Stimulated activated effector memory CD8-positive, alpha-beta T cell treated with anti-CD3 and anti-CD28 coated beads, Interleukin-12 subunit alpha, Interleukin-12 subunit beta, amount 100 ng/mL, for 72 hours (primary cell): ENCODE measurements around the gene MFSD6.

Source experiments
- ATAC-seq: fragments of 150-1000 bp; cut with Tn5 transposase; 2 replicates; pipeline ENCODE4 v1.10.0; 2021
- DNase-seq, 2 donors: peaks; one replicate each; pipeline ENCODE4 v3.0.0; 2021 to 2022; ENCODE audit warnings: low spot score in 2 of 2
- H3K27ac Mint-ChIP-seq: one replicate; pipeline ENCODE4 v1.8.0; 2022; ENCODE audit warnings: mild to moderate bottlenecking, mixed read lengths
- H3K36me3 Mint-ChIP-seq: one replicate; pipeline ENCODE4 v1.8.0; 2022; ENCODE audit warnings: mild to moderate bottlenecking, mixed read lengths
- H3K4me1 Mint-ChIP-seq: one replicate; pipeline ENCODE4 v1.8.0; 2022; ENCODE audit warnings: mixed read lengths
- H3K4me3 Mint-ChIP-seq: one replicate; pipeline ENCODE4 v1.8.0; 2022; ENCODE audit warnings: mild to moderate bottlenecking, mixed read lengths
- H3K9me3 Mint-ChIP-seq: one replicate; pipeline ENCODE4 v1.8.0; 2022; ENCODE audit warnings: mixed read lengths

The MFSD6 gene

GRCh38 chr2:190530248-190530900, 122.2 kb downstream of the MFSD6 start:
- H3K36me3 Mint-ChIP-seq = peaks cover 9% of the 10 kb centered on the region
- H3K27ac Mint-ChIP-seq = peak overlapping the region; percentile 13
- no peak for ATAC-seq
- no peaks in the 10 kb centered on the region for H3K9me3 Mint-ChIP-seq
- H3K4me3 Mint-ChIP-seq = no peak overlapping the region
- DNase-seq = no peak
- H3K4me1 Mint-ChIP-seq = peaks cover 55% of the 10 kb centered on the region

GRCh38 chr2:190532581-190532980, 124.4 kb downstream of the MFSD6 start:
- H3K36me3 Mint-ChIP-seq = peaks cover 9% of the 10 kb centered on the region
- peaks cover 7% of the 10 kb centered on the region for H3K9me3 Mint-ChIP-seq
- no peak for DNase-seq
- H3K27ac Mint-ChIP-seq = peak overlapping the region; percentile 23
- peaks cover 59% of the 10 kb centered on the region for H3K4me1 Mint-ChIP-seq
- no peak for ATAC-seq
- H3K4me3 Mint-ChIP-seq = peak overlapping the region; percentile 88

- ATAC-seq (no peak), DNase-seq (peak in 1 of 2 donors; percentile 66)
- peaks cover 9% of the 10 kb centered on the region for H3K36me3 Mint-ChIP-seq
- H3K27ac Mint-ChIP-seq = peak overlapping the region; percentile 98
- peak overlapping the region; percentile 88 for H3K4me3 Mint-ChIP-seq
- H3K4me1 Mint-ChIP-seq = peaks cover 53% of the 10 kb centered on the region
- peaks cover 7% of the 10 kb centered on the region for H3K9me3 Mint-ChIP-seq
Observed at GRCh38 chr2:190533175-190533967, 125.2 kb downstream of the MFSD6 start.

- Mint-ChIP-seq H3K27ac (peak overlapping the region; percentile 98), H3K4me3 (peak overlapping the region; percentile 88), H3K4me1 (peaks cover 48% of the 10 kb centered on the region), H3K36me3 (peaks cover 9% of the 10 kb centered on the region), H3K9me3 (peaks cover 12% of the 10 kb centered on the region)
- DNase-seq = no peak
- ATAC-seq = peak; percentile 62
Observed at GRCh38 chr2:190533968-190534309, 125.8 kb downstream of the MFSD6 start.

GRCh38 chr2:190534310-190535120, 126.4 kb downstream of the MFSD6 start, which contains the start of gene NEMP2:
NEMP2 (minus strand) TSS chr2:190534722; CDS start chr2:190534655, 67 bp downstream.
- ATAC-seq = peak; percentile 87
- H3K27ac Mint-ChIP-seq = peak within 1 kb of the TSS; percentile 98
- peak; percentile 79 to 96 for DNase-seq
- H3K4me1 Mint-ChIP-seq = peaks cover 43% of the 10 kb centered on the region
- H3K9me3 Mint-ChIP-seq = peaks cover 17% of the 10 kb centered on the region
- peaks cover 9% of the 10 kb centered on the region for H3K36me3 Mint-ChIP-seq
- H3K4me3 Mint-ChIP-seq = peak within 1 kb of the TSS; percentile 88

GRCh38 chr2:190535121-190535439, 126.9 kb downstream of the MFSD6 start:
- peak overlapping the region; percentile 98 for H3K27ac Mint-ChIP-seq
- peaks cover 9% of the 10 kb centered on the region for H3K36me3 Mint-ChIP-seq
- no peak for DNase-seq
- peak overlapping the region; percentile 88 for H3K4me3 Mint-ChIP-seq
- no peak for ATAC-seq
- H3K9me3 Mint-ChIP-seq = peaks cover 22% of the 10 kb centered on the region
- H3K4me1 Mint-ChIP-seq = peaks cover 37% of the 10 kb centered on the region

- H3K27ac Mint-ChIP-seq = peak overlapping the region; percentile 98
- peaks cover 22% of the 10 kb centered on the region for H3K9me3 Mint-ChIP-seq
- peak overlapping the region; percentile 88 for H3K4me3 Mint-ChIP-seq
- H3K36me3 Mint-ChIP-seq = peaks cover 9% of the 10 kb centered on the region
- H3K4me1 Mint-ChIP-seq = peaks cover 32% of the 10 kb centered on the region
- DNase-seq = no peak
- ATAC-seq = no peak
Observed at GRCh38 chr2:190535586-190535985, 127.4 kb downstream of the MFSD6 start.

- Mint-ChIP-seq H3K9me3 (peaks cover 37% of the 10 kb centered on the region), H3K27ac (no peak overlapping the region), H3K36me3 (peaks cover 9% of the 10 kb centered on the region), H3K4me3 (no peak overlapping the region), H3K4me1 (peaks cover 27% of the 10 kb centered on the region)
- ATAC-seq (no peak), DNase-seq (no peak)
Observed at GRCh38 chr2:190537765-190538164, 129.6 kb downstream of the MFSD6 start.

GRCh38 chr2:190538201-190538600, 130.0 kb downstream of the MFSD6 start:
- Mint-ChIP-seq H3K27ac (no peak overlapping the region), H3K4me1 (peaks cover 25% of the 10 kb centered on the region), H3K9me3 (peaks cover 37% of the 10 kb centered on the region), H3K4me3 (no peak overlapping the region), H3K36me3 (peaks cover 9% of the 10 kb centered on the region)
- ATAC-seq (no peak), DNase-seq (no peak)

GRCh38 chr2:190540048-190540447, 131.9 kb downstream of the MFSD6 start:
- H3K27ac Mint-ChIP-seq = no peak overlapping the region
- no peak for ATAC-seq
- no peak overlapping the region for H3K4me3 Mint-ChIP-seq
- H3K9me3 Mint-ChIP-seq = peaks cover 37% of the 10 kb centered on the region
- no peaks in the 10 kb centered on the region for H3K36me3 Mint-ChIP-seq
- peaks cover 16% of the 10 kb centered on the region for H3K4me1 Mint-ChIP-seq
- no peak for DNase-seq

GRCh38 chr2:190545093-190545492, 136.9 kb downstream of the MFSD6 start:
- Mint-ChIP-seq H3K4me3 (no peak overlapping the region), H3K9me3 (peaks cover 15% of the 10 kb centered on the region), H3K4me1 (no peaks in the 10 kb centered on the region), H3K27ac (no peak overlapping the region), H3K36me3 (no peaks in the 10 kb centered on the region)
- DNase-seq (no peak), ATAC-seq (no peak)

- no peaks in the 10 kb centered on the region for H3K36me3 Mint-ChIP-seq
- peaks cover 14% of the 10 kb centered on the region for H3K9me3 Mint-ChIP-seq
- H3K27ac Mint-ChIP-seq = peak overlapping the region; percentile 35
- H3K4me3 Mint-ChIP-seq = no peak overlapping the region
- no peaks in the 10 kb centered on the region for H3K4me1 Mint-ChIP-seq
- DNase-seq (no peak), ATAC-seq (no peak)
Observed at GRCh38 chr2:190545555-190546385, 137.6 kb downstream of the MFSD6 start.

- Mint-ChIP-seq H3K36me3 (no peaks in the 10 kb centered on the region), H3K27ac (no peak overlapping the region), H3K4me3 (no peak overlapping the region), H3K9me3 (peaks cover 7% of the 10 kb centered on the region), H3K4me1 (peaks cover 3% of the 10 kb centered on the region)
- ATAC-seq (no peak), DNase-seq (no peak)
Observed at GRCh38 chr2:190546734-190547133, 138.6 kb downstream of the MFSD6 start.

- Mint-ChIP-seq H3K36me3 (no peaks in the 10 kb centered on the region), H3K4me3 (no peak overlapping the region), H3K27ac (no peak overlapping the region), H3K4me1 (peaks cover 10% of the 10 kb centered on the region), H3K9me3 (no peaks in the 10 kb centered on the region)
- DNase-seq (no peak), ATAC-seq (no peak)
Observed at GRCh38 chr2:190547886-190548285, 139.7 kb downstream of the MFSD6 start.

- DNase-seq (no peak), ATAC-seq (no peak)
- Mint-ChIP-seq H3K36me3 (no peaks in the 10 kb centered on the region), H3K27ac (no peak overlapping the region), H3K4me1 (peaks cover 10% of the 10 kb centered on the region), H3K4me3 (no peak overlapping the region), H3K9me3 (no peaks in the 10 kb centered on the region)
Observed at GRCh38 chr2:190550137-190550536, 142.0 kb downstream of the MFSD6 start.
